DOHH2 (cell line): ENCODE measurements around the gene PIK3CB.

Source experiments
- H3F3A ChIP-seq: fragments of 200-600 bp; sonication (generic), shearing (Covaris generic); 2 replicates; pipeline ENCODE4 v1.6.0; 2016; ENCODE audit warnings: antibody characterized with exemption, mild to moderate bottlenecking; ENCODE audit not compliant: control insufficient read depth, insufficient read depth
- H3K27ac ChIP-seq: fragments of 200-600 bp; sonication (generic); 2 replicates; pipeline ENCODE4 v1.5.1; 2014; ENCODE audit warnings: low read depth, mild to moderate bottlenecking, low read length, moderate library complexity
- H3K27me3 ChIP-seq: fragments of 200-600 bp; sonication (generic); 2 replicates; pipeline ENCODE4 v1.6.1; 2014; ENCODE audit warnings: mild to moderate bottlenecking, low read length, mixed read lengths; ENCODE audit not compliant: control insufficient read depth
- H3K36me3 ChIP-seq: fragments of 200-600 bp; sonication (generic); 2 replicates; pipeline ENCODE4 v1.6.1; 2014; ENCODE audit warnings: mild to moderate bottlenecking, low read length, moderate library complexity, mixed read lengths; ENCODE audit not compliant: control insufficient read depth
- H3K4me1 ChIP-seq: fragments of 200-600 bp; sonication (generic); 2 replicates; pipeline ENCODE4 v1.6.1; 2014; ENCODE audit warnings: mild to moderate bottlenecking, low read length, mixed read lengths; ENCODE audit not compliant: control insufficient read depth
- H3K4me2 ChIP-seq: fragments of 200-600 bp; sonication (generic); 2 replicates; pipeline ENCODE4 v1.6.0; 2014; ENCODE audit warnings: mild to moderate bottlenecking, low read length, moderate library complexity
- H3K4me3 ChIP-seq: fragments of 200-600 bp; sonication (generic); 2 replicates; pipeline ENCODE4 v1.5.1; 2014; ENCODE audit warnings: mild to moderate bottlenecking, low read length, mixed read lengths
- H3K79me2 ChIP-seq: fragments of 200-600 bp; sonication (generic); 2 replicates; pipeline ENCODE4 v1.6.1; 2014; ENCODE audit warnings: mild to moderate bottlenecking, low read length, mixed read lengths; ENCODE audit not compliant: control insufficient read depth
- H3K9me2 ChIP-seq: fragments of 200-600 bp; sonication (generic); replicated peaks from 2 replicates; pipeline ENCODE4 v1.6.1; 2014; ENCODE audit warnings: mild to moderate bottlenecking, low read length, mixed read lengths; ENCODE audit not compliant: control insufficient read depth
- H3K9me3 ChIP-seq: fragments of 200-600 bp; sonication (generic); 2 replicates; pipeline ENCODE4 v1.6.1; 2014; ENCODE audit warnings: antibody characterized with exemption, low read length, mixed read lengths; ENCODE audit not compliant: control insufficient read depth, insufficient read depth
- H4K20me1 ChIP-seq: fragments of 200-600 bp; sonication (generic); 2 replicates; pipeline ENCODE4 v1.6.0; 2014; ENCODE audit warnings: low read depth, mild to moderate bottlenecking, antibody characterized with exemption, low read length, moderate library complexity; ENCODE audit not compliant: control insufficient read depth, insufficient read depth
- EZH2phosphoT487 ChIP-seq: fragments of 200-600 bp; sonication (generic); IDR thresholded peaks from 2 replicates; pipeline ENCODE4 v1.6.1; 2017; ENCODE audit warnings: borderline replicate concordance, mild to moderate bottlenecking, antibody characterized with exemption, low read length, moderate library complexity, mixed read lengths
- TF ChIP-seq, protein P1 (sequence below): fragments of 200-600 bp; sonication (generic); IDR thresholded peaks from one replicate; pipeline ENCODE4 v1.5.1; 2014; ENCODE audit warnings: antibody characterized with exemption, mild to moderate bottlenecking, low read depth, low read length; ENCODE audit not compliant: poor library complexity, severe bottlenecking

The PIK3CB gene

GRCh38 chr3:138863776-138864113, 29.0 kb upstream of the PIK3CB start:
- H3K36me3 ChIP-seq, result no peaks in the 10 kb centered on the region
- H3K79me2 ChIP-seq, result no peaks in the 10 kb centered on the region
- H3K4me3 ChIP-seq, result no peak overlapping the region
- H3K4me1 ChIP-seq, result peaks cover 11% of the 10 kb centered on the region
- no peak for TF ChIP-seq EZH2phosphoT487
- TF ChIP-seq, protein P1, sequence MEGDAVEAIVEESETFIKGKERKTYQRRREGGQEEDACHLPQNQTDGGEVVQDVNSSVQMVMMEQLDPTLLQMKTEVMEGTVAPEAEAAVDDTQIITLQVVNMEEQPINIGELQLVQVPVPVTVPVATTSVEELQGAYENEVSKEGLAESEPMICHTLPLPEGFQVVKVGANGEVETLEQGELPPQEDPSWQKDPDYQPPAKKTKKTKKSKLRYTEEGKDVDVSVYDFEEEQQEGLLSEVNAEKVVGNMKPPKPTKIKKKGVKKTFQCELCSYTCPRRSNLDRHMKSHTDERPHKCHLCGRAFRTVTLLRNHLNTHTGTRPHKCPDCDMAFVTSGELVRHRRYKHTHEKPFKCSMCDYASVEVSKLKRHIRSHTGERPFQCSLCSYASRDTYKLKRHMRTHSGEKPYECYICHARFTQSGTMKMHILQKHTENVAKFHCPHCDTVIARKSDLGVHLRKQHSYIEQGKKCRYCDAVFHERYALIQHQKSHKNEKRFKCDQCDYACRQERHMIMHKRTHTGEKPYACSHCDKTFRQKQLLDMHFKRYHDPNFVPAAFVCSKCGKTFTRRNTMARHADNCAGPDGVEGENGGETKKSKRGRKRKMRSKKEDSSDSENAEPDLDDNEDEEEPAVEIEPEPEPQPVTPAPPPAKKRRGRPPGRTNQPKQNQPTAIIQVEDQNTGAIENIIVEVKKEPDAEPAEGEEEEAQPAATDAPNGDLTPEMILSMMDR, result no peak
- H3K27ac ChIP-seq, result no peak overlapping the region
- no peaks in the 10 kb centered on the region for H3K9me2 ChIP-seq
- no peaks in the 10 kb centered on the region for H3F3A ChIP-seq
- H3K27me3 ChIP-seq, result no peaks in the 10 kb centered on the region
- H3K9me3 ChIP-seq, result no peaks in the 10 kb centered on the region
- H3K4me2 ChIP-seq, result no peak overlapping the region
- no peaks in the 10 kb centered on the region for H4K20me1 ChIP-seq

GRCh38 chr3:138862924-138863775, 28.4 kb upstream of the PIK3CB start:
- Histone ChIP-seq H3K4me3 (no peak overlapping the region), H3K9me3 (no peaks in the 10 kb centered on the region), H3K9me2 (no peaks in the 10 kb centered on the region), H3K27me3 (no peaks in the 10 kb centered on the region), H3K27ac (no peak overlapping the region), H3F3A (no peaks in the 10 kb centered on the region), H3K36me3 (no peaks in the 10 kb centered on the region), H4K20me1 (no peaks in the 10 kb centered on the region), H3K4me2 (no peak overlapping the region), H3K4me1 (peaks cover 11% of the 10 kb centered on the region), H3K79me2 (no peaks in the 10 kb centered on the region)
- TF ChIP-seq, protein P1, result no peak
- TF ChIP-seq EZH2phosphoT487, result no peak

- no peaks in the 10 kb centered on the region for H3F3A ChIP-seq
Measured at GRCh38 chr3:138862531-138862923, 27.8 kb upstream of the PIK3CB start.

More at GRCh38 chr3:138862531-138862923, 27.8 kb upstream of the PIK3CB start:
- no peaks in the 10 kb centered on the region for H4K20me1 ChIP-seq
- TF ChIP-seq, protein P1, result no peak
- no peak for TF ChIP-seq EZH2phosphoT487
- H3K36me3 ChIP-seq, result no peaks in the 10 kb centered on the region
- H3K27me3 ChIP-seq, result no peaks in the 10 kb centered on the region
- no peak overlapping the region for H3K4me3 ChIP-seq
- peaks cover 11% of the 10 kb centered on the region for H3K4me1 ChIP-seq
- H3K79me2 ChIP-seq, result no peaks in the 10 kb centered on the region
- no peaks in the 10 kb centered on the region for H3K9me2 ChIP-seq
- H3K27ac ChIP-seq, result no peak overlapping the region
- H3K9me3 ChIP-seq, result no peaks in the 10 kb centered on the region
- H3K4me2 ChIP-seq, result no peak overlapping the region
